ENCODE data around the gene SLCO3A1. TPM values are rescaled to one million over a fixed set of nuclear protein-coding genes. Genes with fewer than 3 reads are reported as not detected.

SLCO3A1 gene
- total RNA-seq, 1 experiment from 2014 or later = 5.1 TPM

DNA sequence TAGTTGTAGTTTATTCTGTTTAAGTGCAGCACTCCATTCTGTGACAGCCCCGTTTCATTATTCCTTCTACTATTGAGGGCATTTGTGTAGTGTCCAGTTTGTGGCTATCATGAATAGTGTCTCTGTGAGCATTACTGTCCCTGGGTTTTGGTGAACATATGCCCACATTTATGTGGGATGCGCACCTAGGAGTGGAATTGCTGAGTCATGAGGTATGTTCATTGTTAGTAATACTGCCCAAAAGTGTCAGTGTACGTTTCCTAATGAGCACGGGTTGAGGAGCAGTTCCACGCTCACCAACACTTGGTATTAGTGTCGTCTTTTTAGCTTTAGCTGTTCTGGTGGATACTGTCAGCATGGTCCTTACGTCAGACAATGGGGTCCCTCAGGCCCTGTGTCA lies 131.8 kb downstream of the SLCO3A1 start (continued):
- TF ChIP-seq, protein P1, sequence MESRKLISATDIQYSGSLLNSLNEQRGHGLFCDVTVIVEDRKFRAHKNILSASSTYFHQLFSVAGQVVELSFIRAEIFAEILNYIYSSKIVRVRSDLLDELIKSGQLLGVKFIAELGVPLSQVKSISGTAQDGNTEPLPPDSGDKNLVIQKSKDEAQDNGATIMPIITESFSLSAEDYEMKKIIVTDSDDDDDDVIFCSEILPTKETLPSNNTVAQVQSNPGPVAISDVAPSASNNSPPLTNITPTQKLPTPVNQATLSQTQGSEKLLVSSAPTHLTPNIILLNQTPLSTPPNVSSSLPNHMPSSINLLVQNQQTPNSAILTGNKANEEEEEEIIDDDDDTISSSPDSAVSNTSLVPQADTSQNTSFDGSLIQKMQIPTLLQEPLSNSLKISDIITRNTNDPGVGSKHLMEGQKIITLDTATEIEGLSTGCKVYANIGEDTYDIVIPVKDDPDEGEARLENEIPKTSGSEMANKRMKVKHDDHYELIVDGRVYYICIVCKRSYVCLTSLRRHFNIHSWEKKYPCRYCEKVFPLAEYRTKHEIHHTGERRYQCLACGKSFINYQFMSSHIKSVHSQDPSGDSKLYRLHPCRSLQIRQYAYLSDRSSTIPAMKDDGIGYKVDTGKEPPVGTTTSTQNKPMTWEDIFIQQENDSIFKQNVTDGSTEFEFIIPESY (IDR thresholded peaks at IDR 0.05; ENCODE audit: extremely low read depth, insufficient replicate concordance, low read length) = no peak
- TF ChIP-seq, protein P2, sequence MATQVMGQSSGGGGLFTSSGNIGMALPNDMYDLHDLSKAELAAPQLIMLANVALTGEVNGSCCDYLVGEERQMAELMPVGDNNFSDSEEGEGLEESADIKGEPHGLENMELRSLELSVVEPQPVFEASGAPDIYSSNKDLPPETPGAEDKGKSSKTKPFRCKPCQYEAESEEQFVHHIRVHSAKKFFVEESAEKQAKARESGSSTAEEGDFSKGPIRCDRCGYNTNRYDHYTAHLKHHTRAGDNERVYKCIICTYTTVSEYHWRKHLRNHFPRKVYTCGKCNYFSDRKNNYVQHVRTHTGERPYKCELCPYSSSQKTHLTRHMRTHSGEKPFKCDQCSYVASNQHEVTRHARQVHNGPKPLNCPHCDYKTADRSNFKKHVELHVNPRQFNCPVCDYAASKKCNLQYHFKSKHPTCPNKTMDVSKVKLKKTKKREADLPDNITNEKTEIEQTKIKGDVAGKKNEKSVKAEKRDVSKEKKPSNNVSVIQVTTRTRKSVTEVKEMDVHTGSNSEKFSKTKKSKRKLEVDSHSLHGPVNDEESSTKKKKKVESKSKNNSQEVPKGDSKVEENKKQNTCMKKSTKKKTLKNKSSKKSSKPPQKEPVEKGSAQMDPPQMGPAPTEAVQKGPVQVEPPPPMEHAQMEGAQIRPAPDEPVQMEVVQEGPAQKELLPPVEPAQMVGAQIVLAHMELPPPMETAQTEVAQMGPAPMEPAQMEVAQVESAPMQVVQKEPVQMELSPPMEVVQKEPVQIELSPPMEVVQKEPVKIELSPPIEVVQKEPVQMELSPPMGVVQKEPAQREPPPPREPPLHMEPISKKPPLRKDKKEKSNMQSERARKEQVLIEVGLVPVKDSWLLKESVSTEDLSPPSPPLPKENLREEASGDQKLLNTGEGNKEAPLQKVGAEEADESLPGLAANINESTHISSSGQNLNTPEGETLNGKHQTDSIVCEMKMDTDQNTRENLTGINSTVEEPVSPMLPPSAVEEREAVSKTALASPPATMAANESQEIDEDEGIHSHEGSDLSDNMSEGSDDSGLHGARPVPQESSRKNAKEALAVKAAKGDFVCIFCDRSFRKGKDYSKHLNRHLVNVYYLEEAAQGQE (IDR thresholded peaks at IDR 0.05; ENCODE audit: low read depth) = no peak
- TF ChIP-seq, protein P3, sequence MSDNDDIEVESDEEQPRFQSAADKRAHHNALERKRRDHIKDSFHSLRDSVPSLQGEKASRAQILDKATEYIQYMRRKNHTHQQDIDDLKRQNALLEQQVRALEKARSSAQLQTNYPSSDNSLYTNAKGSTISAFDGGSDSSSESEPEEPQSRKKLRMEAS (IDR thresholded peaks at IDR 0.05) = no peak

DNA sequence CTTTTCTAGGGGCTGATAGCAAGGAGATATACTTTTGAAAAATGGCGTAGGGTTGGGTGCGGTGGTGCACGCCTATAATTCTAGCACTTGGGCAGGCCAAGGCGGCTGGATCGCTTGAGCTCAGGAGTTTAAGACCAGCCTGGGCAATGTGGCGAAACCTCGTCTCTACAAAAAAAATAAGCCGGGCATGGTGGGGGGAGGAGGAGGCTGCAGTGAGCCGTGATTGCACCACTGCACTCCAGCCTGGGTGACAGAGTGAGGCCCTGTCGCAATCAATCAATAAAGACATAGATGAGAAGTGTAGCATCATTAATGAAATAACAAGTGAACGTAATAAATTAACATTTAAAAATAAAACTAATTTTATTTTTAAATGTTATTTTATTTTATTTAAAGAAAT lies 134.6 kb downstream of the SLCO3A1 start:
- no peak overlapping the region for H3K9ac ChIP-seq (ENCODE audit: low read length)
- H3K4me1 ChIP-seq (ENCODE audit: control insufficient read depth in 1 of 2, insufficient read depth in 2 of 2, low read length in 2 of 2) = no peaks in the 10 kb centered on the region
- H3K36me3 ChIP-seq (ENCODE audit: control insufficient read depth in 1 of 2, insufficient read depth in 2 of 2, low read length in 2 of 2) = no peaks in the 10 kb centered on the region
- no peaks in the 10 kb centered on the region for H3K9me3 ChIP-seq (ENCODE audit: control insufficient read depth in 1 of 2, insufficient read depth in 1 of 2, low read depth in 1 of 2, low read length in 2 of 2)
- no peak overlapping the region for H3K4me2 ChIP-seq (ENCODE audit: low read length)
- CTCF ChIA-PET = no interaction called here
- H3K79me2 ChIP-seq (ENCODE audit: insufficient read depth, low read length) = no peaks in the 10 kb centered on the region
- intact Hi-C loops (cut with micrococcal nuclease) = no loop called here
- no TSS peak for BruUV-seq (replicated peaks)
- no peak for ATAC-seq
- POLR2A ChIA-PET = no interaction called here
- no peaks in the 10 kb centered on the region for H4K20me1 ChIP-seq (ENCODE audit: insufficient read depth)
- no peak overlapping the region for H3K27ac ChIP-seq (ENCODE audit: low read depth, low read length)
- RAD21 ChIA-PET (ENCODE audit: low non-redundant PET in 1 of 2, low total read pairs in 2 of 2, uncharacterized antibody in 2 of 2, unreplicated experiment in 2 of 2) = no interaction called here
- H3K27me3 ChIP-seq (ENCODE audit: insufficient read depth, low read length) = no peaks in the 10 kb centered on the region; the same call in 1 of the 2 replicates
- no peak for DNase-seq (ENCODE audit: low read depth, low spot score)
- no peak overlapping the region for H3K4me3 ChIP-seq (replicated peaks in 1 of 2; ENCODE audit: low read depth in 1 of 2, low read length in 2 of 2)
- no peak overlapping the region for H2AFZ ChIP-seq (ENCODE audit: low read depth, low read length, poor library complexity, severe bottlenecking)
- no peaks in the 10 kb centered on the region for H3K9me2 ChIP-seq (ENCODE audit: insufficient read depth)
- no peak for TF ChIP-seq EZH2phosphoT487 (IDR thresholded peaks at IDR 0.05; ENCODE audit: borderline replicate concordance)
- TF ChIP-seq, protein P3 (IDR thresholded peaks at IDR 0.05) = no peak
- TF ChIP-seq TCF7L2 (IDR thresholded peaks at IDR 0.05; ENCODE audit: borderline replicate concordance, extremely low read depth, insufficient read depth, insufficient read length) = no peak
- TF ChIP-seq SP1 (IDR thresholded peaks at IDR 0.05; ENCODE audit: low read depth) = no peak
- no peak for TF ChIP-seq JUND (IDR thresholded peaks at IDR 0.05)
- TF ChIP-seq, protein P2 (IDR thresholded peaks at IDR 0.05; ENCODE audit: low read depth) = no peak
- no peak for TF ChIP-seq EGR1 (IDR thresholded peaks at IDR 0.05; ENCODE audit: low read depth)
- TF ChIP-seq, protein P1 (IDR thresholded peaks at IDR 0.05; ENCODE audit: extremely low read depth, insufficient replicate concordance, low read length) = no peak

Data from HCT116 (cell line).